Measurements from ENCODE around the gene TLR5.

The TLR5 gene

GRCh38 chr1:223109581-223110026 lies 33.4 kb downstream of the TLR5 start:
- DNase-seq = no peak

- DNase-seq = no peak
Measured at GRCh38 chr1:223106856-223107255, 36.2 kb downstream of the TLR5 start.

GRCh38 chr1:223105568-223105967 lies 37.5 kb downstream of the TLR5 start:
- no peak for DNase-seq

- DNase-seq = no peak
Measured at GRCh38 chr1:223102797-223103533, 40.1 kb downstream of the TLR5 start.

GRCh38 chr1:223097713-223098112 lies 45.3 kb downstream of the TLR5 start:
- no peak for DNase-seq

GRCh38 chr1:223095870-223096269 lies 47.2 kb downstream of the TLR5 start:
- DNase-seq = no peak

GRCh38 chr1:223091896-223092295 lies 51.2 kb downstream of the TLR5 start:
- no peak for DNase-seq

GRCh38 chr1:223089250-223089649 lies 53.8 kb downstream of the TLR5 start:
- no peak for DNase-seq

- no peak for DNase-seq
Measured at GRCh38 chr1:223088713-223089240, 54.3 kb downstream of the TLR5 start.

- DNase-seq = no peak
Measured at GRCh38 chr1:223087291-223088255, 55.5 kb downstream of the TLR5 start.

- DNase-seq = no peak
Measured at GRCh38 chr1:223084464-223084866, 58.6 kb downstream of the TLR5 start.

- DNase-seq = no peak
Measured at GRCh38 chr1:223083831-223084230, 59.2 kb downstream of the TLR5 start.

GRCh38 chr1:223082914-223083313 lies 60.1 kb downstream of the TLR5 start:
- no peak for DNase-seq

- peak; percentile 50 for DNase-seq
Measured at GRCh38 chr1:223081181-223081994, 61.7 kb downstream of the TLR5 start.

- no peak for DNase-seq
Measured at GRCh38 chr1:223079498-223079897, 63.5 kb downstream of the TLR5 start.

GRCh38 chr1:223077247-223077833 lies 65.7 kb downstream of the TLR5 start:
- DNase-seq = no peak

GRCh38 chr1:223076362-223076761 lies 66.7 kb downstream of the TLR5 start:
- DNase-seq = no peak

- no peak for DNase-seq
Measured at GRCh38 chr1:223075834-223076233, 67.2 kb downstream of the TLR5 start.

GRCh38 chr1:223074445-223075300 lies 68.4 kb downstream of the TLR5 start:
- DNase-seq = no peak

- no peak for DNase-seq
Measured at GRCh38 chr1:223068900-223069665, 74.0 kb downstream of the TLR5 start.
